GM18519 (cell line): Measurements from ENCODE around the gene MCM9.
A peak's percentile ranks its signal among the peaks of the same experiment; 100 is the strongest.
"Not testable (repeated sequence)": the region's sequence is repeated elsewhere in the genome, so short reads cannot be mapped to it uniquely, and the experiment has no call there.

Experiments
- ATAC-seq: cut with Tn5 transposase; IDR thresholded peaks from one replicate; pipeline ENCODE4 v1.9.1; 2021; ENCODE audit warnings: mild to moderate bottlenecking, moderate library complexity; ENCODE audit not compliant: unreplicated experiment, low FRiP score

The MCM9 gene

GRCh38 chr6:118808793-118809638, 125.9 kb downstream of the MCM9 start:
- peak; percentile 44 for ATAC-seq

- ATAC-seq = no peak
These were observed 130.9 kb downstream of the MCM9 start for GRCh38 chr6:118804091-118804490.

- ATAC-seq = no peak
These were observed 133.7 kb downstream of the MCM9 start for GRCh38 chr6:118801257-118801656.

DNA sequence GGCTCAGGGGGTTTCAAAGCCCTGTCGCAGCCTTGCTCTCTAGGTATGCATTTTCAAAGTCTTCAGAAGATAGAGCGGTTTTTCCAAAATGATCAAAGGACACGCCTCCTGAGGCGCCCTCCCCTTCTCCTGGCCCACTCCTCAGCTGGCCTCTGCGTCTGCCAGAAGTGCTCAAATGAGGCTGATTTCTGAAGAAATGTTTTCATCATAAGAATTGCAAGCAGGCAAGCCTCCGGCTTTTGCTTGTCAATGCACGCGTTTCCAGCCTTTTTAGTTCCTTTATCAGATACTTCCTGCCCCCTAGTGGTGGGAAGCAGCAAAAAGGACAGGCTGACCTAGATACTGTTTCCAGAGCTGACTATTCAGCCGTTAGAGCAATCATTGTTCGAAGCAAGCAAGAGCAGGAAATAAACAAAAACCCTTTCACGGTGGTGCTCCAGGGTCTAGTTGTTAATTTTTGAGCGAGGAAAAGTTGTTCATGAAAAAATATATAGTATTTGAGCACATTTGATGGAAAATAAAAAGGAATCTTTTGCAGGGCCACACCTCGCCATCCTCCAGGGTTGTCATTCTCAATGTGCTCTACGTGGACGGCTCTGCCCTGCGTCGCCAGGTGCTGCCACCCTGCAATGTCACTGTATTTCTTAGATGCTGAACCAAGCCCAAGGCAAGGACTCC, 134.4 kb downstream of the MCM9 start:
- ATAC-seq = peak; percentile 89

- no peak for ATAC-seq
These were observed 135.1 kb downstream of the MCM9 start for GRCh38 chr6:118799826-118800225.

DNA sequence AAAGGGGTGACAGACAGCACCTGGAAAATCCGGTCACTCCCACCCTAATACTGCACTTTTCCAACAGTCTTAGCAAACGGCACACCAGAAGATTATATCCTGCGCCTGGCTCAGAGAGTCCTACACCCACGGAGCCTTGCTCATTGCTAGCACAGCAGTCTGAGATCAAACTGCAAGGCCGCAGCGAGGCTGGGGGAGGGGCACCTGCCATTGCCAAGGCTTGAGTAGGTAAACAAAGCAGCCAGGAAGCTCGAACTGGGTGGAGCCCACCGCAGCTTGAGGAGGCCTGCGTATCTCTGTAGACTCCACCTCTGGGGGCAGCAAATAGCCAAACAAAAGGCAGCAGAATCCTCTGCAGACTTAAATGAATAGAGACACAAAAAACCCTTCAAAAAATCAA, 138.4 kb downstream of the MCM9 start:
- ATAC-seq = not testable (repeated sequence)

DNA sequence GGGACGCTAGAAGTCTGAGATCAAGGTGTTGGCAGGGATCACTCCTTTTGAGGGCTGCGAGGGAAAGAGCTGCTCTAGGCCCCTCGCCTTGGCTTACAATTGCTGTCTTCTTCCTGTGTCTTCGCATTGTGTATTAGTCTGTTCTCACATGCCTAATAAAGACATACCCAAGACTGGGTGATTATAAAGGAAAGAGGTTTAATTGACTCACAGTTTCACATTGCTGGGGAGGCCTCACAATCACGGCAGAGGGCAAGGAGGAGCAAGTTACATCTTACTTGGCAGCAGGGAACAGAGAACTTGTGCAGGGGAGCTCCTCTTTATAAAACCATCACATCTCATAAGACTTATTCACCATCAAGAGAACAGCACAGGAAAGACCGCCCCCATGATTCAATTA, 143.5 kb downstream of the MCM9 start:
- no peak for ATAC-seq

GRCh38 chr6:118789954-118790353, 145.0 kb downstream of the MCM9 start:
- ATAC-seq = no peak

GRCh38 chr6:118789419-118789818, 145.5 kb downstream of the MCM9 start:
- ATAC-seq = no peak

- ATAC-seq = no peak
These were observed 146.3 kb downstream of the MCM9 start for GRCh38 chr6:118788702-118789101.

DNA sequence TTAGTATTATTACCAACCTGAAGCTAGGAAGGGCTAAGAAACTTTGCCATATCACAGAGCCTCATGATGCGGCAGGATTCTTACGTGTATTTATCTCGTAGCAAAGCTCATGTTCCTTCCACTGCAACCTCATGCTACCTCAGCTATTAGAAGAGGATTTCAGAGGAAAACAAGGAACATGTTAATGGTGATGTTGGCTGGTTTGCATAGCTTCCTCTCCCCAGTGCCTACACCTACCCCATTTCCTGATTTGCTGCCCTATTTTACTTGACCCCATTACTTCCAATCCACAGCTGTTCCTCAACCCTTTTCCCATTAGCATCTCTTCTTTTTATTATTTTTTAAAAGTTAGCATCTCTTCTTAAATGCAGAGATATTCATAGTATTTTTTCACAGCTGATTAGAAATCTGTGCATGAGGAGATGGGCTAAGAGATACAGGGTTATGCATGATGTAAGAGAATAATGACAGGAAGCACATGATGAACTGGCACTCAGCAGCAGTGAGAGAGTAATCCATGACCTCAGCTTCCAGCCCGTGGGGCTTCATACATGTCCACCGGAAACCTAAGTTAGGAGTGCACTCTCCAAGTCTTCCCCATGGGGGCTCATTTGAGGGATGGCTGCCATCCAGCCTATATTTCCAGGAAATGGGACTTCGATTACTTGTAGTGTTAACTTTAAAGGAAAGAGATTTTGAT, 147.1 kb downstream of the MCM9 start:
- no peak for ATAC-seq

GRCh38 chr6:118786596-118787453, 148.1 kb downstream of the MCM9 start:
- no peak for ATAC-seq

DNA sequence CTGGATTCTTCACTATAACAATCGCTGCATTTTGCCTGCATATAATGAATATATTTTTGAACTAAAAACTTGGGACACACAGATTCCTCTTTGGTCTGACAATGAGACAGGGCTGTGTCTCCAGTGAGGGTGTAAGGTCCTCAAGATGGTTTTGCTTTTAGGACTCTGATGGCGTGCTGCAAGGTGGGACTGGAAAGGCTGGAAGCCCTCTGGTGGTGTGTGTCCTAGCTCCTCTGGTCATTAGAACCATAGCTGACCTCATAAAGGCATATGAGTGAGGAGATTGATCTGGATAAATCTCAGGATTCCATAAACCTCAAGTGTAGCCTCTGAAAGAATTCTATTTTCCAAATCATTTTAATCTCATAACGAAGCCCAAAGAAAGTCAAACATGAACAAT, 149.4 kb downstream of the MCM9 start:
- ATAC-seq = no peak

DNA sequence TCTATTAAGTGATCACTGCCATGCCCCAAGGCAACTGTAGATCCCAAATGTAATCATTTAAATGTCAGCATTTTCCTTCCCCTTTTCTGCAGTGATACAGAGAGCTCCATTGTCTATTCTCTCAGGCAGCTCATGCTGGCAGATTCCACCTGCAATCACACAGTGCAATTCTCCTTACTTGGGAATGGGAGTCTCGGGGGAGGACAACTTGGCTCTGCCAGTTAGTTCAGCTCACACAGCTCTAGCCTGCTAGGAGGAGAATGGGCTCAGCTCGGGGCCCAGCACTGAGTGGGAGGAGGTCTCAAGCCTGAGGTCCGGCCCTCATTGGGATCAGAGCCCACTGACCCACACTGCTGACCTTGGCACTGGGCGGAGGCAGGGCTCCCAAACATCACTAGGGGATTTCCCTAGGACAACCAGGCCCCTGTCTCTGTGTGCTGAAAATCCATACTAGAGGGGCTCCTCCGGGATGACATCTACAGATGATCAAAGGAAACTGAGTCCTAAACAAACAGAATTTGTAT, 150.3 kb downstream of the MCM9 start:
- ATAC-seq = no peak

GRCh38 chr6:118783931-118784550, 150.9 kb downstream of the MCM9 start:
- no peak for ATAC-seq

- no peak for ATAC-seq
These were observed 152.3 kb downstream of the MCM9 start for GRCh38 chr6:118782651-118783050.

GRCh38 chr6:118781897-118782296, 153.1 kb downstream of the MCM9 start:
- no peak for ATAC-seq

DNA sequence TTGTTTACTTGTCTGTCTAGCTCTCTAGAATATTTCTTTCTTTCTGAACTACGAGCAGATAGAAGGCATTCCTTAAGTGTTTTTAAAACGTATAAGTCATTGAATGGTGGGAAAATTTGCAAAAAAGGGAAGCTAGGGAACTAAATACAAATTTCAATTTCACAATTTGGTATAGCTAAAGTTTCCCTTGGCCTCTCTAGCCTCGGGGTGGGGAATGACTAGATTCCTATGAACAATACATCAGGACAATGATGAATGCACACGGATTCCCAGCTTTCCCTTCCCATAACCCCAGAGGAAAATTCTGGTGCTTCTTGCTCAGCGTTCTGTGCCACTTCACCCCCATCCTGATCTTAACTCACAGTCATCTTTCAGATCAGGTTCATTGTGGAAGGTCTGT, 154.3 kb downstream of the MCM9 start:
- ATAC-seq = no peak

- ATAC-seq = peak; percentile 62
These were observed 158.1 kb downstream of the MCM9 start for GRCh38 chr6:118776607-118777549.
